ENCODE results near the gene MOCS3.

GRCh38 chr20:50996901-50997865, 38.6 kb downstream of the MOCS3 start:
- TF ChIP-seq, protein P1, sequence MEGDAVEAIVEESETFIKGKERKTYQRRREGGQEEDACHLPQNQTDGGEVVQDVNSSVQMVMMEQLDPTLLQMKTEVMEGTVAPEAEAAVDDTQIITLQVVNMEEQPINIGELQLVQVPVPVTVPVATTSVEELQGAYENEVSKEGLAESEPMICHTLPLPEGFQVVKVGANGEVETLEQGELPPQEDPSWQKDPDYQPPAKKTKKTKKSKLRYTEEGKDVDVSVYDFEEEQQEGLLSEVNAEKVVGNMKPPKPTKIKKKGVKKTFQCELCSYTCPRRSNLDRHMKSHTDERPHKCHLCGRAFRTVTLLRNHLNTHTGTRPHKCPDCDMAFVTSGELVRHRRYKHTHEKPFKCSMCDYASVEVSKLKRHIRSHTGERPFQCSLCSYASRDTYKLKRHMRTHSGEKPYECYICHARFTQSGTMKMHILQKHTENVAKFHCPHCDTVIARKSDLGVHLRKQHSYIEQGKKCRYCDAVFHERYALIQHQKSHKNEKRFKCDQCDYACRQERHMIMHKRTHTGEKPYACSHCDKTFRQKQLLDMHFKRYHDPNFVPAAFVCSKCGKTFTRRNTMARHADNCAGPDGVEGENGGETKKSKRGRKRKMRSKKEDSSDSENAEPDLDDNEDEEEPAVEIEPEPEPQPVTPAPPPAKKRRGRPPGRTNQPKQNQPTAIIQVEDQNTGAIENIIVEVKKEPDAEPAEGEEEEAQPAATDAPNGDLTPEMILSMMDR (IDR thresholded peaks at IDR 0.05; ENCODE audit: low read depth, low read length), result no peak
- TF ChIP-seq, protein P2, sequence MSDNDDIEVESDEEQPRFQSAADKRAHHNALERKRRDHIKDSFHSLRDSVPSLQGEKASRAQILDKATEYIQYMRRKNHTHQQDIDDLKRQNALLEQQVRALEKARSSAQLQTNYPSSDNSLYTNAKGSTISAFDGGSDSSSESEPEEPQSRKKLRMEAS (IDR thresholded peaks at IDR 0.05; ENCODE audit: low read depth, low read length), result no peak
- no peak for TF ChIP-seq POLR2A (IDR thresholded peaks at IDR 0.05; ENCODE audit: extremely low read depth, insufficient read length)

All from NB4 (cell line).